ENCODE data around the gene FHOD3.

The FHOD3 gene

GRCh38 chr18:36522509-36522908, 225.0 kb downstream of the FHOD3 start:
- DNase-seq (ENCODE audit: low spot score): no peak

DNA sequence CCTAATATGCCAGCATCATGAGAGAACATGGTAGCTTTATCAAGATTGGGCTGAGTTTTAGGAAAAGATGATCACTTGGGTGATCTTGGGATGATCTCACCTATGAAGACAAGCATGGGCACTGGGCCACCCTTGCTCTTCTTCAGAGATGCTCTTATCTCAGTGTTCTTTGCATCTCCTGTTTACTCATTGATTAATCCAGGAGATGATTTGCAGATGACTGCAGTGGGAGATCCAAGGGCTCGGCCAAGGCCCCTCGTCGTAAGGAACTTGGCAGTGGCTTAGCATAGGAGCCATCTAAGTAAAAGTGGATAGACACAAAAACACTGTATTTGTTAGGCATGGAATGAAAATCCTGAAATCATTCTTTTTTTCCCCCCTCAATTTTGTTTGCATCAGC, 228.4 kb downstream of the FHOD3 start:
- no peak for DNase-seq (ENCODE audit: low spot score)

GRCh38 chr18:36526611-36527010, 229.1 kb downstream of the FHOD3 start:
- DNase-seq (ENCODE audit: low spot score): no peak

- no peak for DNase-seq (ENCODE audit: low spot score)
Observed at GRCh38 chr18:36527051-36527450, 229.5 kb downstream of the FHOD3 start.

GRCh38 chr18:36527740-36528455, 230.4 kb downstream of the FHOD3 start:
- no peak for DNase-seq (ENCODE audit: low spot score)

DNA sequence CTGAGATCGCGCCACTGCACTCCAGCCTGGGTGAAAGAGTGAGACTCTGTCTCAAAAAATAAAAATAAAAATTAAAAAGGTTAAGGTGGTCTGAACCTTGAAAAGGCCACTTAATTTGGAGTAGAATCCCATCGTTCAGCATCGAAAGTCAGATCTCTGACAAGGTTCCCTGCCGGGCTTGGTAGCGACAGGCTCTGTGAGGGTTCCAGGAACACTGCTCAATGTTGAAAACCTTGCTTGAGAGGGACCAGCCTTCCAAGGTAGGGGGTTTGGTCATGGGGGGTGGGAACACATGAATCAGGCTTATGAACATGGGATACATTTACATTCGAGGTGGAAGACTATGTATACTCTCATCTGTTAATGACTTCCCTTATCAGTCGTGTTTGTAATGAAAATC, 232.2 kb downstream of the FHOD3 start:
- no peak for DNase-seq (ENCODE audit: low spot score)

- DNase-seq (ENCODE audit: low spot score): no peak
Observed at GRCh38 chr18:36530676-36531405, 233.3 kb downstream of the FHOD3 start.

DNA sequence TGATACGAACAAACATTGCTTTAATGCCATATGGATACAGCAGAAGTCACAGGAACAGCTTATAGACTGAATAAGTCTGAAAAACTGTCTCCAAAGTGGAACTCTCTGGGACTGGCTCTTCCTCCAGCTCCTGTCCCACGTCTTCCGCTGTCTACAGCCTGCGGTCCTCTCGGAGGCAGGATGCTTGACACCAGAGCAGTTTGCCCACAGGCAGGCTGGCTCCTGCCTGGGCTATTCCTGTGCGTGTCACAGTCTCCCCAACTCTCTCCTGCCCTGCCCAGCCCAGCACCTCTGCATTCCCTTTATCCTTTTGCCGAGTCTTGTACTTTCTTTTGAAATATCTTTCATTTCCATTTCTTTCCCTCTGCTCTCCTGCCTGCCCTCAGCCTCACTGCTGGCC, 234.1 kb downstream of the FHOD3 start:
- no peak for DNase-seq (ENCODE audit: low spot score)

- DNase-seq (ENCODE audit: low spot score): no peak
Observed at GRCh38 chr18:36532394-36532793, 234.9 kb downstream of the FHOD3 start.

DNA sequence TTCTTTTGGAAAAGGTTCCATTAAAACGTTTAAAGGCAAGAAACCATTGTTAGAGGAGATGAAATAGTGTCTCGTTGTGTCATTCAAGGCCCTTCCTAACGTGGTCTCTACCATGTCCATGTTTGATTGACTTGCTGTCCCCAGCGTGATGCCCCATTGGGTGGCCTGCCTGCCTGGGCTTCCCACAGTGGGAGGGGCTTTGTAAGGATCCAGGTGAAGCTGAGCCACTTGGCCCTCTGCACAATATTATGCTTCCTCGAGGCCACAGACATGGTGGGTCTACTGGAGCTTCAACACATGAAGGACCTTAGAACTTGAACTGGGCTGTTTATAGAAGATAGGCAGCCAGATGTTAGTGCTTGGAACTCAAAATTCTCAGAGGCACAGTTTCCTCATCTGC, 235.3 kb downstream of the FHOD3 start:
- DNase-seq (ENCODE audit: low spot score): no peak

DNA sequence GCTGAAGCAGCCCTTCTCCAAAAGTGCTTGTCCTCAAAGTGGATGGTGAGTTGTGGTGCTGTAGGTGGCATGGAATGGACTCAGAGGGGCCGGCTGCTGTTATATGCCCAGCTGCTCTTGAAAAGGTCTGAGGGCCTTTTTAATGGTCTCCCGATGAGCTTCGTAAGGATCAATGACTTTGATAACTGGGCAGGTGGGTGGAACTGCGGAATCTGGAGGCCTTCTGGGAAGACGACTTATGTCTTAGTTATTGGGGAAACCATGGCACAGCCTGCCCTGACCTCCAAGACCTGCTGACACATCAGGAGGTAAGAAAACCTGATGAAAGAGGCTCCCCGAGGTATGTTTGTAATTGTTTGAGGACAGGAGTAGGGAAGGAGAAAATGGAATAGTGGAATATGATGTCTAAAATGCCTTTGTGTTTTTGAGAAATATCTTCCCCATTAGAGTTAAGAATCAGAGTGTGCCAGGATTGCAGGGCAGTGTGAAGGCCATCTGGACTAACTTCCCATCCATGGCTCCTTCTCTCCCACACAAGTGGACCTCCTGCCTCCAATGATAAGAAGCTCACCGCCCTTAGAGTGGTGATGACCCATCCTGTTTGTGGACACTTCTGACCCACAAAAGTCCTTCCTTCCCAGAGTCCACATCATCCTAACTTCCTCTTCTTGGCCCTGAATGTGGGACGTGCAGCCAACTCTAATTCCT, 236.1 kb downstream of the FHOD3 start:
- no peak for DNase-seq (ENCODE audit: low spot score)

GRCh38 chr18:36534154-36534688, 236.7 kb downstream of the FHOD3 start:
- no peak for DNase-seq (ENCODE audit: low spot score)

- no peak for DNase-seq (ENCODE audit: low spot score)
Observed at GRCh38 chr18:36535202-36535935, 237.9 kb downstream of the FHOD3 start.

GRCh38 chr18:36536426-36536825, 238.9 kb downstream of the FHOD3 start:
- no peak for DNase-seq (ENCODE audit: low spot score)

- DNase-seq (ENCODE audit: low spot score): no peak
Observed at GRCh38 chr18:36537289-36537688, 239.8 kb downstream of the FHOD3 start.

GRCh38 chr18:36539674-36540231, 242.2 kb downstream of the FHOD3 start:
- no peak for DNase-seq (ENCODE audit: low spot score)

DNA sequence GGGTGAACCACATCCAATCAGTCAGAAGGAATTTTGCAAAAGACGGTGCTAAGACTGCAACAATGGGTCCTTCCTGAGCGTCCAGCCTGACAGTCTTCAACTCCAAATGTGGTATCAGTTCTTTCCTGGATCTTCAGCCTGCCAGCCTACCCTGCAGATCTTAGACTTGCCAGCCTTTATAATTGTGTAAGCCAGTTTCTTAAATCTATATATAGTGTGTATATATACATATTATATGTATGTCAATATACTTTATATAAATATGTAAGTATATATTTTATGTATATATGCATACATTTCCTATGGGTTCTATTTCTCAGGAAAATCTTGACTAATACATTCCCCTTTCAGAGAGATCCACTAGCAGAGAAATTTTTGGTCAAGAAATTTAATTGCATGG, 245.5 kb downstream of the FHOD3 start:
- no peak for DNase-seq (ENCODE audit: low spot score)

- no peak for DNase-seq (ENCODE audit: low spot score)
Observed at GRCh38 chr18:36543991-36544725, 246.6 kb downstream of the FHOD3 start.

DNA sequence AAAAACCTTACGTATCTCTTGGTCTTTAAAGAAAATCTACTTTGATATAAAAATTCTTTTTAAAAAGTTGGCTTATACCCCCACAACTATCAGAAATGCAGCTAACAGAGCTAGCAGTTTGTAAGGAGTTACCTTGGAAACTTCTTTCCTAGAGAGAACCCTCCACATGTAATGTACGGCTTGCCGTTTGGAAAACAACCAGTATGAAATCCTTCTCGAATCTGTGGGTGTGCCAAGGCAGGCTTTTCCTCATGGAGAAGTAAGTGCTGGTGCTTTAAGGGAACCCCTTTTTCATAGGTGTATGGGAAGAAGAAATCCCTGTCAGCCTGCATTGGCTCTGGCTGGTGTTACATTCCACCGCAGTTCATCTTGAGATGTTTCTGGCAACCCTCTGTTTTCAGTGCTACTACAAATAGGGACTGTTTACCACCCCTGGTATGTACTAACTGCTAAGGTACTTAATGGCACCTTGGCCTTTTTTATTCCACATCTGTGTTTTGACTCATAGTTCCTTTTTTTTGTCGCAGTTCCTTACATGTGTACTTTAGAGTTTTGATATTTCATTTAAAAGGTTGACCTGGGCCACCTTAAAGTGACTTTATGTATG, 248.4 kb downstream of the FHOD3 start:
- DNase-seq (ENCODE audit: low spot score): no peak

GRCh38 chr18:36546876-36547275, 249.4 kb downstream of the FHOD3 start:
- no peak for DNase-seq (ENCODE audit: low spot score)

DNA sequence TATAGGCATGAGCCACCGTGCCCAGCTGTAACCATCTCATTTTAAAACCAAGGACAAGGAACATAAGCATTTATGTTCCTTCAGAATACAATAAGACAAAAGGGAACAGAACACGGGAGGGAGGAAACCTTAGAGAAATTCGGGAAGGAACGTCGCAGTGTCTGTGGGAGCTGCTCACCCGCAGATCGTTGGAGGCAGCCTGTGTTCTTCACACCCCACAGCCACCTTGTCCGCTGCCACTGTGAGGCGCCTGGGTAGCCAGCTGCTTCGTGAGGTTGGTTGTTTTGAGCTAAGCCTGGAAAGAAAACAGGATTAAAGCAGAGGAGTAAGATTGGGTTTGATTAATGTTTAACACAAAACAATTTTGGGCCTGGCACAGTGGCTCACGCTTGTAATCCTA, 250.0 kb downstream of the FHOD3 start:
- no peak for DNase-seq (ENCODE audit: low spot score)
